HEK293 (cell line): Measurements from ENCODE around the gene CHRNE.

Experiments used
- BCL11A ChIP-seq: fragments of 450-650 bp; formaldehyde crosslinking; IDR thresholded peaks from 2 replicates; pipeline ENCODE4 v1.5.1; 2016; ENCODE audit warnings: low read depth, missing biosample characterization, missing genetic modification characterization
- GLI2 ChIP-seq: fragments of 450-650 bp; formaldehyde crosslinking; IDR thresholded peaks from 2 replicates; pipeline ENCODE4; 2017; ENCODE audit warnings: missing biosample characterization, missing genetic modification characterization, low read depth, borderline replicate concordance
- GLIS2 ChIP-seq: fragments of 450-650 bp; formaldehyde crosslinking; IDR thresholded peaks from 2 replicates; pipeline ENCODE4 v1.5.1; 2016; ENCODE audit warnings: missing biosample characterization, missing genetic modification characterization
- HIC1 ChIP-seq: fragments of 450-650 bp; formaldehyde crosslinking; IDR thresholded peaks from 2 replicates; pipeline ENCODE4 v1.5.1; 2016; ENCODE audit warnings: missing biosample characterization, missing genetic modification characterization
- INSM2 ChIP-seq: fragments of 450-650 bp; formaldehyde crosslinking; IDR thresholded peaks from 2 replicates; pipeline ENCODE4 v1.5.1; 2016; ENCODE audit warnings: missing biosample characterization, missing genetic modification characterization
- KLF10 ChIP-seq: fragments of 450-650 bp; IDR thresholded peaks from 2 replicates; pipeline ENCODE4 v1.5.1; 2018; ENCODE audit warnings: missing biosample characterization, mild to moderate bottlenecking, missing genetic modification characterization
- KLF16 ChIP-seq: fragments of 450-650 bp; formaldehyde crosslinking; IDR thresholded peaks from 2 replicates; pipeline ENCODE4 v1.5.1; 2017; ENCODE audit warnings: missing biosample characterization, missing genetic modification characterization
- KLF7 ChIP-seq: fragments of 450-650 bp; formaldehyde crosslinking; IDR thresholded peaks from 2 replicates; pipeline ENCODE4 v1.5.1; 2016; ENCODE audit warnings: missing biosample characterization, missing genetic modification characterization, borderline replicate concordance
- KLF9 ChIP-seq: fragments of 450-650 bp; formaldehyde crosslinking; IDR thresholded peaks from 2 replicates; pipeline ENCODE4 v1.5.1; 2016; ENCODE audit warnings: missing biosample characterization, missing genetic modification characterization, low read depth
- OVOL3 ChIP-seq: fragments of 450-650 bp; formaldehyde crosslinking; IDR thresholded peaks from 2 replicates; pipeline ENCODE4 v1.5.1; 2016; ENCODE audit warnings: missing biosample characterization, missing genetic modification characterization
- SCRT2 ChIP-seq: fragments of 450-650 bp; formaldehyde crosslinking; IDR thresholded peaks from 2 replicates; pipeline ENCODE4 v1.5.1; 2016; ENCODE audit warnings: missing biosample characterization, missing genetic modification characterization
- ZBTB10 ChIP-seq: fragments of 450-650 bp; formaldehyde crosslinking; IDR thresholded peaks from 2 replicates; pipeline ENCODE4 v1.5.1; 2016; ENCODE audit warnings: missing biosample characterization, missing genetic modification characterization
- ZBTB7A ChIP-seq: fragments of 450-650 bp; formaldehyde crosslinking; IDR thresholded peaks from 2 replicates; pipeline ENCODE4 v1.5.1; 2016; ENCODE audit warnings: low read depth, missing biosample characterization, missing genetic modification characterization
- ZBTB8A ChIP-seq: fragments of 450-650 bp; formaldehyde crosslinking; IDR thresholded peaks from 2 replicates; pipeline ENCODE4 v1.5.1; 2016; ENCODE audit warnings: missing biosample characterization, missing genetic modification characterization
- ZEB2 ChIP-seq: fragments of 450-650 bp; formaldehyde crosslinking; IDR thresholded peaks from 2 replicates; pipeline ENCODE4 v1.5.1; 2016; ENCODE audit warnings: missing biosample characterization, missing genetic modification characterization
- ZFHX2 ChIP-seq: fragments of 450-650 bp; formaldehyde crosslinking; conservative IDR thresholded peaks from 2 replicates; pipeline ENCODE4 v1.5.1; 2016; ENCODE audit warnings: missing biosample characterization, missing genetic modification characterization
- ZFP41 ChIP-seq: fragments of 450-650 bp; formaldehyde crosslinking; IDR thresholded peaks from 2 replicates; pipeline ENCODE4 v1.5.1; 2016; ENCODE audit warnings: missing biosample characterization, missing genetic modification characterization, borderline replicate concordance
- ZNF24 ChIP-seq: fragments of 450-650 bp; formaldehyde crosslinking; IDR thresholded peaks from 2 replicates; pipeline ENCODE4 v1.5.1; 2016; ENCODE audit warnings: missing biosample characterization, missing genetic modification characterization
- ZNF341 ChIP-seq: fragments of 450-650 bp; formaldehyde crosslinking; IDR thresholded peaks from 2 replicates; pipeline ENCODE4; 2016; ENCODE audit warnings: low read depth, missing biosample characterization, missing genetic modification characterization
- ZNF394 ChIP-seq: fragments of 450-650 bp; formaldehyde crosslinking; IDR thresholded peaks from 2 replicates; pipeline ENCODE4 v1.5.1; 2016; ENCODE audit warnings: missing biosample characterization, missing genetic modification characterization, mild to moderate bottlenecking, moderate library complexity, borderline replicate concordance
- ZNF398 ChIP-seq: fragments of 450-650 bp; formaldehyde crosslinking; IDR thresholded peaks from 2 replicates; pipeline ENCODE4 v1.5.1; 2017; ENCODE audit warnings: missing biosample characterization, missing genetic modification characterization
- ZNF416 ChIP-seq: fragments of 450-650 bp; formaldehyde crosslinking; IDR thresholded peaks from 2 replicates; pipeline ENCODE4 v1.5.1; 2016; ENCODE audit warnings: missing biosample characterization, missing genetic modification characterization
- ZNF501 ChIP-seq: fragments of 450-650 bp; formaldehyde crosslinking; IDR thresholded peaks from 2 replicates; pipeline ENCODE4 v1.5.1; 2016; ENCODE audit warnings: missing biosample characterization, missing genetic modification characterization
- ZNF555 ChIP-seq: fragments of 450-650 bp; formaldehyde crosslinking; conservative IDR thresholded peaks from 2 replicates; pipeline ENCODE4 v1.5.1; 2017; ENCODE audit warnings: missing biosample characterization, mild to moderate bottlenecking, missing genetic modification characterization, inconsistent platforms
- ZNF623 ChIP-seq: fragments of 450-650 bp; formaldehyde crosslinking; IDR thresholded peaks from 2 replicates; pipeline ENCODE4 v1.5.1; 2016; ENCODE audit warnings: missing biosample characterization, missing genetic modification characterization
- TF ChIP-seq, protein P1 (sequence below): fragments of 450-650 bp; formaldehyde crosslinking; IDR thresholded peaks from 2 replicates; pipeline ENCODE4 v1.5.1; 2016; ENCODE audit warnings: missing biosample characterization, missing genetic modification characterization
- TF ChIP-seq, protein P2 (sequence below): fragments of 450-650 bp; formaldehyde crosslinking; IDR thresholded peaks from 2 replicates; pipeline ENCODE4; 2016; ENCODE audit warnings: missing biosample characterization, missing genetic modification characterization

Gene CHRNE

DNA sequence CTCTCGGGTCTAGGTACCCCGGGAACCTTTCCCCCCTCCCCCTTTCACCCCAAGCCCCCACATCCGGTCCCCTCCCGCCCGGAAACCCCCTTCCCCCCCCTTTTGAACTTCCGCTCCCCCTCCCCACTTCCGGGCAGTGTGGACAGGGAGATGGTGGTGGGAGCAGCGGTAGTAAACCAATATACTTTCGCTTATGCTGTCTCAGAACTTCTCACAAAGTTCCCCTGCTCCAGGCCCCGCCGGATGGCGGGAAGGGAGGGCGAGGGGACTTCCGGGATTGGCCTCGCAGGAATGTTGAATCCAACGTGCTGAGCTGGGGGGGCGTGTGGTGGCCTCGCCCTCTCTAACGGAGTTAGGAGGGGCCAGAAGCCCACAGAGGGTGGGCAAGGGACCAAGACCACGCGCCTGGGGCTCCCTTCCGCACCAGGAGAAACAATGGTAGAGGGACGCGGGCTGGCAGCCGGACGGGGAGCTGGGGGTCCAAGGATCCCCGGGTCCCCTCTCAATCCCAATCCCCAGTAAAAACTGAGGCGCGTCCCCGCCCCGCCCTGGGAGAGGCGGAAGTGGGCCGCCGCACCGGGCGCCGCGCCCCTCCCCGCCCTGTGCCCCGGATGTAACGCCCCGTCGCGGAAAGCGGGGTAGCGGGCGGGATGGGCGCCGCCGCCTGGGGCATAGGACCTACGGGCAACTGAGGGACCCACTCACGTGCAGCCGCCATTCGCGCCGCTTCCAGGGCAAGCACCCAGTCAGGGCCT is 44.7 kb upstream of the CHRNE start (continued):
- TF ChIP-seq INSM2 (tag by site-specific recombination) (peak; percentile 37; the same call in 1 of the 2 replicates), ZBTB7A (tag by site-specific recombination) (peak; percentile 80; the same call in 1 of the 2 replicates), ZNF394 (0 out of 2 replicates have a peak, but pooled peaks have one; percentile 26), ZEB2 (tag by site-specific recombination) (peak; percentile 61), ZBTB10 (peak; percentile 68; the same call in 1 of the 2 replicates), ZNF555 (tag by site-specific recombination) (no peak), HIC1 (tag by site-specific recombination) (0 out of 2 replicates have a peak, but pooled peaks have one; percentile 71), GLIS2 (tag by site-specific recombination) (peak; percentile 90), OVOL3 (tag by site-specific recombination) (peak; percentile 52; the same call in 1 of the 2 replicates), KLF7 (tag by site-specific recombination) (peak; percentile 68), ZNF623 (tag by site-specific recombination) (0 out of 2 replicates have a peak, but pooled peaks have one; percentile 6), ZNF501 (tag by site-specific recombination) (no peak), KLF16 (tag by site-specific recombination) (peak; percentile 64), ZFP41 (tag by site-specific recombination) (no peak), GLI2 (tag by site-specific recombination) (no peak), ZNF398 (tag by site-specific recombination) (peak; percentile 71), SCRT2 (tag by site-specific recombination) (no peak), BCL11A (tag by site-specific recombination) (0 out of 2 replicates have a peak, but pooled peaks have one; percentile 13), ZNF24 (tag by site-specific recombination) (0 out of 2 replicates have a peak, but pooled peaks have one; percentile 11), KLF9 (peak; percentile 92), ZFHX2 (tag by site-specific recombination) (0 out of 2 replicates have a peak, but pooled peaks have one; percentile 8), ZNF416 (tag by site-specific recombination) (no peak), KLF10 (tag by site-specific recombination) (peak; percentile 55; the same call in 1 of the 2 replicates), ZNF341 (tag by site-specific recombination) (peak; percentile 68), ZBTB8A (tag by site-specific recombination) (peak; percentile 99)
- TF ChIP-seq, protein P1, sequence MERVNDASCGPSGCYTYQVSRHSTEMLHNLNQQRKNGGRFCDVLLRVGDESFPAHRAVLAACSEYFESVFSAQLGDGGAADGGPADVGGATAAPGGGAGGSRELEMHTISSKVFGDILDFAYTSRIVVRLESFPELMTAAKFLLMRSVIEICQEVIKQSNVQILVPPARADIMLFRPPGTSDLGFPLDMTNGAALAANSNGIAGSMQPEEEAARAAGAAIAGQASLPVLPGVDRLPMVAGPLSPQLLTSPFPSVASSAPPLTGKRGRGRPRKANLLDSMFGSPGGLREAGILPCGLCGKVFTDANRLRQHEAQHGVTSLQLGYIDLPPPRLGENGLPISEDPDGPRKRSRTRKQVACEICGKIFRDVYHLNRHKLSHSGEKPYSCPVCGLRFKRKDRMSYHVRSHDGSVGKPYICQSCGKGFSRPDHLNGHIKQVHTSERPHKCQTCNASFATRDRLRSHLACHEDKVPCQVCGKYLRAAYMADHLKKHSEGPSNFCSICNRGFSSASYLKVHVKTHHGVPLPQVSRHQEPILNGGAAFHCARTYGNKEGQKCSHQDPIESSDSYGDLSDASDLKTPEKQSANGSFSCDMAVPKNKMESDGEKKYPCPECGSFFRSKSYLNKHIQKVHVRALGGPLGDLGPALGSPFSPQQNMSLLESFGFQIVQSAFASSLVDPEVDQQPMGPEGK (tag by site-specific recombination), result peak; percentile 88
- TF ChIP-seq, protein P2, sequence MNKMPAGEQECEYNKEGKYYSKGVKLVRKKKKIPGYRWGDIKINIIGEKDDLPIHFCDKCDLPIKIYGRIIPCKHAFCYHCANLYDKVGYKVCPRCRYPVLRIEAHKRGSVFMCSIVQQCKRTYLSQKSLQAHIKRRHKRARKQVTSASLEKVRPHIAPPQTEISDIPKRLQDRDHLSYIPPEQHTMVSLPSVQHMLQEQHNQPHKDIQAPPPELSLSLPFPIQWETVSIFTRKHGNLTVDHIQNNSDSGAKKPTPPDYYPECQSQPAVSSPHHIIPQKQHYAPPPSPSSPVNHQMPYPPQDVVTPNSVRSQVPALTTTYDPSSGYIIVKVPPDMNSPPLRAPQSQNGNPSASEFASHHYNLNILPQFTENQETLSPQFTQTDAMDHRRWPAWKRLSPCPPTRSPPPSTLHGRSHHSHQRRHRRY (tag by site-specific recombination), result 0 out of 2 replicates have a peak, but pooled peaks have one; percentile 29
